GM12878 (cell line): ENCODE measurements around the gene DSG2. TPM values are rescaled to one million over a fixed set of nuclear protein-coding genes. Genes with fewer than 3 reads are reported as not detected.
A peak's percentile ranks its signal among the peaks of the same experiment; 100 is the strongest.

ENCODE experiments used
- BACH1 ChIP-seq: fragments of 450-650 bp; IDR thresholded peaks from 2 replicates; pipeline ENCODE4 v1.6.1; 2017; ENCODE audit warnings: mild to moderate bottlenecking, borderline replicate concordance
- BHLHE40 ChIP-seq, 2 experiments: fragments of 450-650 bp in 1 of 2; IDR thresholded peaks; 2 replicates each; pipeline ENCODE4 v1.6.1; 2011 to 2017; ENCODE audit warnings: low read depth in 2 of 2, borderline replicate concordance in 1 of 2, improper control_type of control experiment in 1 of 2, low read length in 1 of 2, mild to moderate bottlenecking in 1 of 2
- CBX5 ChIP-seq: sonication (generic); IDR thresholded peaks from 2 replicates; pipeline ENCODE4 v1.6.1; 2016; ENCODE audit warnings: low read depth, moderate library complexity, mild to moderate bottlenecking, inconsistent platforms
- EED ChIP-seq: sonication (generic); IDR thresholded peaks from 2 replicates; pipeline ENCODE4 v1.6.1; 2016; ENCODE audit warnings: antibody characterized with exemption, low read depth
- EZH2 ChIP-seq: IDR thresholded peaks from 2 replicates; pipeline ENCODE4 v1.6.1; 2012; ENCODE audit warnings: low read depth, mild to moderate bottlenecking, control low read depth, inconsistent platforms, low read length, borderline replicate concordance; ENCODE audit not compliant: control insufficient read depth
- GABPA ChIP-seq: IDR thresholded peaks from 2 replicates; pipeline ENCODE4 v1.6.1; 2014; ENCODE audit warnings: antibody characterized with exemption, low read depth, mild to moderate bottlenecking, inconsistent platforms
- IKZF1 ChIP-seq: fragments of 450-650 bp; conservative IDR thresholded peaks from 2 replicates; pipeline ENCODE4 v1.6.1; 2017; ENCODE audit warnings: antibody characterized with exemption, mild to moderate bottlenecking
- MTA2 ChIP-seq: fragments of 450-650 bp; IDR thresholded peaks from 2 replicates; pipeline ENCODE4 v1.6.1; 2016; ENCODE audit warnings: low read depth, mild to moderate bottlenecking, moderate library complexity
- NRF1 ChIP-seq: conservative IDR thresholded peaks from 2 replicates; pipeline ENCODE4 v1.6.1; 2011; ENCODE audit warnings: mild to moderate bottlenecking, low read depth, low read length, improper control_type of control experiment
- SP1 ChIP-seq: IDR thresholded peaks from one replicate; pipeline ENCODE4 v1.6.1; 2011; ENCODE audit warnings: low read depth, low read length
- YY1 ChIP-seq: IDR thresholded peaks from 2 replicates; pipeline ENCODE4 v1.6.1; 2011; ENCODE audit warnings: low read depth, mild to moderate bottlenecking, low read length
- ZBED1 ChIP-seq: IDR thresholded peaks from 2 replicates; pipeline ENCODE4 v1.6.1; 2016; ENCODE audit warnings: borderline replicate concordance
- polyA plus RNA-seq, 11 experiments: library from polyadenylated mRNA; depleted of rRNA in 4 of 11; unstranded in 6 of 11; stranded (reverse) in 5 of 11; fragments of >200 nt; fragmentation: Nextera tagmentation in 4 of 11; fragmentation: Illumina TruSeq in 1 of 11; extraction: Ambion mirVana in 4 of 11; extraction: Trizol in 1 of 11; gene quantifications; 1 replicate in 1 of 11; 2 replicates in 10 of 11; pipeline versions ENCODE4 v1.2.1 to v1.2.3, GENCODE V29; 2011 to 2016; ENCODE audit warnings: inconsistent platforms in 2 of 11, missing spikeins in 2 of 11, low read depth in 1 of 11
- total RNA-seq, 4 experiments: library from RNA; depleted of rRNA in 3 of 4; stranded (reverse); fragments of >200 nt in 3 of 4; fragmentation: Illumina TruSeq in 1 of 4; extraction: Trizol in 1 of 4; gene quantifications; 2 replicates each; pipeline versions ENCODE4 v1.2.1 to v1.2.3, GENCODE V29; 2013 to 2021
- TF ChIP-seq, protein P1 (sequence below): fragments of 450-650 bp; formaldehyde crosslinking; IDR thresholded peaks from 2 replicates; pipeline ENCODE4 v1.4.0; 2022; ENCODE audit warnings: mild to moderate bottlenecking, moderate library complexity
- TF ChIP-seq, protein P2 (sequence below): fragments of 450-650 bp; IDR thresholded peaks from 2 replicates; pipeline ENCODE4 v1.6.1; 2016; ENCODE audit warnings: mild to moderate bottlenecking
- TF ChIP-seq, protein P3 (sequence below): IDR thresholded peaks from 2 replicates; pipeline ENCODE4 v1.6.1; 2011; ENCODE audit warnings: mild to moderate bottlenecking, low read depth, low read length, moderate library complexity; ENCODE audit not compliant: insufficient replicate concordance
- TF ChIP-seq, protein P4 (sequence below): IDR thresholded peaks from 2 replicates; pipeline ENCODE4 v1.6.1; 2012; ENCODE audit warnings: low read depth, low read length, improper control_type of control experiment
- TF ChIP-seq, protein P5 (sequence below): IDR thresholded peaks from 2 replicates; pipeline ENCODE4 v1.6.1; 2012; ENCODE audit warnings: low read length, inconsistent platforms
- TF ChIP-seq, protein P6 (sequence below): fragments of 450-650 bp; IDR thresholded peaks from 2 replicates; pipeline ENCODE4 v1.6.1; 2016; ENCODE audit warnings: mild to moderate bottlenecking

Gene DSG2
- total and polyA plus RNA-seq, 10 of the 15 experiments (the other 5 are each of a cell fraction or from before 2014, with no cell fraction given) = 11.7 to 46.2 (median 28.0) TPM

DNA sequence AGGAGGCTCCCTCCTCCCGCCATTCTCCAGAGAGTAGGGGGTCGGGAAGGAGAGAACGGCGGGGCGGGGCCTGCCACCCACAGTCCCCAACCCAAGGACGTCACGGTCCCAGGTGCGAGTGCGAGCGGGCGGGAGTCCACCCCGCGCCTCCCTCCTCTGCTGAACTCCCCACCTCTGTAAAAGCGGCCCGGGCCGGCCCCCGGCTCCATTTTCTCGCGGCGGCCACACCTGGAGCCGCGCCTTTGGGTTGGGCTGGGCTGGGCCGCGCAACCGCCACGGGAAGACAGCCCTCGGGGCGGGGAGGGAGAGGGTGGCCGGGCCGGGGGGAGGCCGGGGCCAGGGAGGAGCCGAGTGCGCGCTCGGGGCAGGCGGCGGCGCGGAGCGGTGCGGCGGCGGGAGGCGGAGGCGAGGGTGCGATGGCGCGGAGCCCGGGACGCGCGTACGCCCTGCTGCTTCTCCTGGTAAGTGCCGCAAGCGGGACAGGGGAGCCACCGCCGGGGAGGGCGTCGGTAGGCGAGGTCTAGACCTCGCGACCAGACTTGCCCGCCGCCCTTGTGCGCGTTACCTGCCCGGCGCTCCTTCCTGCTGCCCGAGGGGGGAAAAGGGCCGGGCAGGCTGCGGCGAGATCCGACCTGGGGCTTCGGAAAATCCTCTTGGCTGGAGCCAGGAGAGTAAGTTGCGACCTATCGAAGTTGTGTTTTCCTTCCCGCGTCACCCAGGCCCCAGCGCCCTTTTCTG is at the start of gene DSG2 (continued):
- TF ChIP-seq IKZF1 (peak; percentile 81), ZBED1 (no peak), YY1 (peak; percentile 67), MTA2 (no peak), BHLHE40 (IDR thresholded peaks at IDR 0.05; ENCODE audit: borderline replicate concordance in 1 of 2, low read depth in 2 of 2, low read length in 1 of 2) (peak in 1 of 2 experiments; percentile 29; a peak in 1 of 4 replicates), EED (peak; percentile 38; the same call in 1 of the 2 replicates), BACH1 (peak; percentile 55; the same call in 1 of the 2 replicates), GABPA (no peak), NRF1 (no peak), EZH2 (no peak), CBX5 (0 out of 2 replicates have a peak, but pooled peaks have one; percentile 8), SP1 (no peak)
- TF ChIP-seq, protein P1, sequence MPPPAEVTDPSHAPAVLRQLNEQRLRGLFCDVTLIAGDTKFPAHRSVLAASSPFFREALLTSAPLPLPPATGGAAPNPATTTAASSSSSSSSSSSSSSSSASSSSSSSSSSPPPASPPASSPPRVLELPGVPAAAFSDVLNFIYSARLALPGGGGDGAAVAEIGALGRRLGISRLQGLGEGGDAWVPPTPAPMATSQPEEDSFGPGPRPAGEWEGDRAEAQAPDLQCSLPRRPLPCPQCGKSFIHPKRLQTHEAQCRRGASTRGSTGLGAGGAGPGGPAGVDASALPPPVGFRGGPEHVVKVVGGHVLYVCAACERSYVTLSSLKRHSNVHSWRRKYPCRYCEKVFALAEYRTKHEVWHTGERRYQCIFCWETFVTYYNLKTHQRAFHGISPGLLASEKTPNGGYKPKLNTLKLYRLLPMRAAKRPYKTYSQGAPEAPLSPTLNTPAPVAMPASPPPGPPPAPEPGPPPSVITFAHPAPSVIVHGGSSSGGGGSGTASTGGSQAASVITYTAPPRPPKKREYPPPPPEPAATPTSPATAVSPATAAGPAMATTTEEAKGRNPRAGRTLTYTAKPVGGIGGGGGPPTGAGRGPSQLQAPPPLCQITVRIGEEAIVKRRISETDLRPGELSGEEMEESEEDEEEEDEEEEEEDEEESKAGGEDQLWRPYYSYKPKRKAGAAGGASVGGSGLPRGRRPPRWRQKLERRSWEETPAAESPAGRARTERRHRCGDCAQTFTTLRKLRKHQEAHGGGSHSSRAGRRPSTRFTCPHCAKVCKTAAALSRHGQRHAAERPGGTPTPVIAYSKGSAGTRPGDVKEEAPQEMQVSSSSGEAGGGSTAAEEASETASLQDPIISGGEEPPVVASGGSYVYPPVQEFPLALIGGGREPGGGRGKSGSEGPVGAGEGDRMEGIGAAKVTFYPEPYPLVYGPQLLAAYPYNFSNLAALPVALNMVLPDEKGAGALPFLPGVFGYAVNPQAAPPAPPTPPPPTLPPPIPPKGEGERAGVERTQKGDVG (CRISPR knock-in tag) = no peak
- TF ChIP-seq, protein P2, sequence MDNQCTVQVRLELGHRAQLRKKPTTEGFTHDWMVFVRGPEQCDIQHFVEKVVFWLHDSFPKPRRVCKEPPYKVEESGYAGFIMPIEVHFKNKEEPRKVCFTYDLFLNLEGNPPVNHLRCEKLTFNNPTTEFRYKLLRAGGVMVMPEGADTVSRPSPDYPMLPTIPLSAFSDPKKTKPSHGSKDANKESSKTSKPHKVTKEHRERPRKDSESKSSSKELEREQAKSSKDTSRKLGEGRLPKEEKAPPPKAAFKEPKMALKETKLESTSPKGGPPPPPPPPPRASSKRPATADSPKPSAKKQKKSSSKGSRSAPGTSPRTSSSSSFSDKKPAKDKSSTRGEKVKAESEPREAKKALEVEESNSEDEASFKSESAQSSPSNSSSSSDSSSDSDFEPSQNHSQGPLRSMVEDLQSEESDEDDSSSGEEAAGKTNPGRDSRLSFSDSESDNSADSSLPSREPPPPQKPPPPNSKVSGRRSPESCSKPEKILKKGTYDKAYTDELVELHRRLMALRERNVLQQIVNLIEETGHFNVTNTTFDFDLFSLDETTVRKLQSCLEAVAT = peak; percentile 30; the same call in 1 of the 2 replicates
- TF ChIP-seq, protein P3, sequence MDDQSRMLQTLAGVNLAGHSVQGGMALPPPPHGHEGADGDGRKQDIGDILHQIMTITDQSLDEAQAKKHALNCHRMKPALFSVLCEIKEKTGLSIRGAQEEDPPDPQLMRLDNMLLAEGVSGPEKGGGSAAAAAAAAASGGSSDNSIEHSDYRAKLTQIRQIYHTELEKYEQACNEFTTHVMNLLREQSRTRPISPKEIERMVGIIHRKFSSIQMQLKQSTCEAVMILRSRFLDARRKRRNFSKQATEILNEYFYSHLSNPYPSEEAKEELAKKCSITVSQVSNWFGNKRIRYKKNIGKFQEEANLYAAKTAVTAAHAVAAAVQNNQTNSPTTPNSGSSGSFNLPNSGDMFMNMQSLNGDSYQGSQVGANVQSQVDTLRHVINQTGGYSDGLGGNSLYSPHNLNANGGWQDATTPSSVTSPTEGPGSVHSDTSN = no peak
- TF ChIP-seq, protein P4, sequence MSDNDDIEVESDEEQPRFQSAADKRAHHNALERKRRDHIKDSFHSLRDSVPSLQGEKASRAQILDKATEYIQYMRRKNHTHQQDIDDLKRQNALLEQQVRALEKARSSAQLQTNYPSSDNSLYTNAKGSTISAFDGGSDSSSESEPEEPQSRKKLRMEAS = no peak
- TF ChIP-seq, protein P5, sequence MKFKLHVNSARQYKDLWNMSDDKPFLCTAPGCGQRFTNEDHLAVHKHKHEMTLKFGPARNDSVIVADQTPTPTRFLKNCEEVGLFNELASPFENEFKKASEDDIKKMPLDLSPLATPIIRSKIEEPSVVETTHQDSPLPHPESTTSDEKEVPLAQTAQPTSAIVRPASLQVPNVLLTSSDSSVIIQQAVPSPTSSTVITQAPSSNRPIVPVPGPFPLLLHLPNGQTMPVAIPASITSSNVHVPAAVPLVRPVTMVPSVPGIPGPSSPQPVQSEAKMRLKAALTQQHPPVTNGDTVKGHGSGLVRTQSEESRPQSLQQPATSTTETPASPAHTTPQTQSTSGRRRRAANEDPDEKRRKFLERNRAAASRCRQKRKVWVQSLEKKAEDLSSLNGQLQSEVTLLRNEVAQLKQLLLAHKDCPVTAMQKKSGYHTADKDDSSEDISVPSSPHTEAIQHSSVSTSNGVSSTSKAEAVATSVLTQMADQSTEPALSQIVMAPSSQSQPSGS = no peak
- TF ChIP-seq, protein P6, sequence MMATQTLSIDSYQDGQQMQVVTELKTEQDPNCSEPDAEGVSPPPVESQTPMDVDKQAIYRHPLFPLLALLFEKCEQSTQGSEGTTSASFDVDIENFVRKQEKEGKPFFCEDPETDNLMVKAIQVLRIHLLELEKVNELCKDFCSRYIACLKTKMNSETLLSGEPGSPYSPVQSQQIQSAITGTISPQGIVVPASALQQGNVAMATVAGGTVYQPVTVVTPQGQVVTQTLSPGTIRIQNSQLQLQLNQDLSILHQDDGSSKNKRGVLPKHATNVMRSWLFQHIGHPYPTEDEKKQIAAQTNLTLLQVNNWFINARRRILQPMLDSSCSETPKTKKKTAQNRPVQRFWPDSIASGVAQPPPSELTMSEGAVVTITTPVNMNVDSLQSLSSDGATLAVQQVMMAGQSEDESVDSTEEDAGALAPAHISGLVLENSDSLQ = no peak
